Stimulated activated CD8-positive, alpha-beta memory T cell treated with anti-CD3 and anti-CD28 coated beads, Interleukin-15, amount 100 ng/mL, for 24 hours (primary cell): ENCODE results near the gene F11.
"Not testable (repeated sequence)": the region's sequence is repeated elsewhere in the genome, so short reads cannot be mapped to it uniquely, and the experiment has no call there.

Source experiments
- DNase-seq: peaks from one replicate; pipeline ENCODE4 v3.0.0-alpha.2; 2020; ENCODE audit warnings: low read depth

Gene F11

DNA sequence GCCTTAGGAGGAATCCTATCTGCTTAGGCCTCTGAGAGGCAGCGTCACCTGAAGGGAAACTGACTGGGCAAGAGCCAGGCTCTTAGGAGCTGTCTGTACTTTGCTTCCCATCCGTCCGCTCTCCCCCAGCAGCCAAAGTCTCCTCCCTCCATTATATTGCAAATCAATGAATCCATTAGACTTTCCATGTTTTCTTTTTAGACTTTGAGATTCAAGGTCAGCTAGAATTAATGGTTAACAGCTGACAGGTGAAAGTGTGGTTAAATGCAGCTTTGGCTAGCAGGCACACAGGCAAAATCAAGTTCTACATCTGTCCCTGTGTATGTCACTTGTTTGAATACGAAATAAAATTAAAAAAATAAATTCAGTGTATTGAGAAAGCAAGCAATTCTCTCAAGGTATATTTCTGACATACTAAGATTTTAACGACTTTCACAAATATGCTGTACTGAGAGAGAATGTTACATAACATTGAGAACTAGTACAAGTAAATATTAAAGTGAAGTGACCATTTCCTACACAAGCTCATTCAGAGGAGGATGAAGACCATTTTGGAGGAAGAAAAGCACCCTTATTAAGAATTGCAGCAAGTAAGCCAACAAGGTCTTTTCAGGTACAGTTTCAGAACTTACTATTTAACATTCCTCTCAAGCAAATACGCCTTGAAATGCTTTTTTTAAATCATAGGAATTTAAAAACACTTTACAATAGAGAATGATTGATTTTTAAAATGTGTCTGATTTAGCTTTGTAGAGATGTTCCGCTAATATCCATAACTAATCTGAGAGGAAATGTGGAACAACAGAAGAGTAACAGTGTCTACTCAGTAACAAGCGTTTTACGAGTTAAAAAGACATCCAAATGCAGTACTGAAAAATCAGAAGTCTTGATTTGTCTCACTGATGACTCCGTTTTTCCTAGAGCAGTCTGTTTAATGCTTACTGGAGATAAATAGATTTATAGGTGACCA is at the start of gene F11:
Gene F11, plus strand, starts transcription at position 507 of the 970 bp plus-strand sequence. CDS start 948 bp downstream, outside the sequence.
- no peak for DNase-seq

DNA sequence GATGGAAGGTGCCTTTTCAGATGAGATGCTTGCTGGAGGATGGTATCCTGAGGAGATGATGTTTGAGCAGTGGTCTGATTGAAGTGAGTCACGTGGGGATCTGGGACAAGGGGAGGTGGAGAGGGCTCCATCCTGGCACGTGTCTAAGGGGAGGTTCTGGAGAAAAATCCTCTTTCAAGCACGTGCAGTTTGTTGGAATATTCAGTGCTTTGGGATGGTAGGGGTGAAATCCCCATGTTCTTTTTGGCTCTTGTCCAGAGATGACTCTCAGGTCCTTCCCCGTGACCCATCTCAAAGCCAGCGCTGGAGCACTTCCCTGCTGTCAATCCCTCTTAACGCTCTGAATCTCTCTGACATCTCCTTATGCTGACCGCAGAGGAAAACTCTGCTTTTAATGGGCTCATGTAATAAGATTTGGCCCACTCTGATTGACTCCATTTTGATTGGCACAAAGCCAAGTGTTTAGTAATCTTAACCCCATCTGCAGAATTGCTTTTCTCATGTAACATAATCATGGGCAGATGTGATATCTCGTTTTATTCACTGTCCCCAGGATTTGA is 49.4 kb upstream of the F11 start:
- no peak for DNase-seq

- no peak for DNase-seq
These were observed 48.2 kb upstream of the F11 start for GRCh38 chr4:186217733-186218293.

GRCh38 chr4:186221624-186222023 is 44.4 kb upstream of the F11 start:
- DNase-seq = no peak

DNA sequence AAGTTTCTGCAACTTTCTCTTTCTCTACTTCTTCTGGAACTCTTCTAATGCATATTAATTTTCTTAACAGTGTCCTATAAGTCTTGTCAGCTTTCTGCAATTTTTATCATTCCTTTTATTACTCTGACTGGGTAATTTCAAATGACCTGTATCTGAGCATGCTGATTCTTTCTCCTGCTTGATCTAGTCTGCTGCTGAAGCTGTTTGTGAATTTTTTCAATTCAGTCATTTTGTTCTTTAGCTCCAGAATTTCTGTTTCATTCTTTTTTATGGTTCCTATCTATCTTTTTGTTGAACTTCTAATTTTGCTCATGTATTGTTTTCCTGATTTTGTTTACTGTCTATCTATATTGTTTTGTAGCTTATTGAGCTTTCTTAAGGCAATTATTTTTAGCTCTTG is 40.1 kb upstream of the F11 start:
- DNase-seq = no peak

- DNase-seq = no peak
These were observed 39.3 kb upstream of the F11 start for GRCh38 chr4:186226521-186227189.

DNA sequence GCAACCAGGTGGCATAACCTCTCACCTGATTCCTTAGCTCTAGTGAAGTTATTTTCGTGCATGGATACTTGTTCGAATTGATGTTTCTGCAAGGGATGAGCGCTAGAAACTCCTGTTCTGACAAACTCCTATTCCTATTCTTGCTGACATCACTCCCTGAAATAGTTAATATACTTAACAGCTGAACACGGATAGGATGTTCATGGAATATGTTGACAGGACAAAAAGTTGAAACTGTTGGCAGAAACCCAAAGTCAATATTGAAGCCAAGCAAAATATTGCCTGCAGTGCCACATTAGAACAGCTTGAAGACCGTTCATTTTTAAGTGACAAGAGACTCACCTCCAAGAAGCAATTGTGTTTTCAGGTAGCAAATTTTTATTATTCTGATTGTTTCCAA is 38.8 kb upstream of the F11 start, which contains the start of gene KLKB1:
Gene KLKB1, plus strand, starts transcription at position 287 of the 400 bp plus-strand sequence. CDS start 689 bp downstream, outside the sequence.
- no peak for DNase-seq

- DNase-seq = no peak
These were observed 38.1 kb upstream of the F11 start for GRCh38 chr4:186227744-186228513.

DNA sequence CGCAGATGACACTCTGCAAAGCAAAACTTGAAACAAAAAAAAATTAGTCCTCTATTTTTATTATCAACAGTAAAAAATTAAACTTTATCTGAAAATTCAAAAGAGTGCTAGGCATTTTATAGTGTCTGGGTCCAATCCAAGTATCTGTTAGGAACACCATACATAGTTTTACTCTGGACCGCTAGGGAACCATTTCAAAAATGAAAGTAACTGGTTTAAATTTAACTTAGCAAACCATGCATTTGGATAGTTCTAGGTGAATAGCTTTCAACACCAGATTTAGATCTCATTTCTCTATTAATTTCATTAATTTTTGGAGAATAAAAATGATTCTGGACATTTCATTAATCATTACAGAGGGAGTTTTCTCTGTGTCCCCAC is 37.5 kb upstream of the F11 start:
- no peak for DNase-seq

- DNase-seq = no peak
These were observed 31.6 kb upstream of the F11 start for GRCh38 chr4:186234367-186234766.

DNA sequence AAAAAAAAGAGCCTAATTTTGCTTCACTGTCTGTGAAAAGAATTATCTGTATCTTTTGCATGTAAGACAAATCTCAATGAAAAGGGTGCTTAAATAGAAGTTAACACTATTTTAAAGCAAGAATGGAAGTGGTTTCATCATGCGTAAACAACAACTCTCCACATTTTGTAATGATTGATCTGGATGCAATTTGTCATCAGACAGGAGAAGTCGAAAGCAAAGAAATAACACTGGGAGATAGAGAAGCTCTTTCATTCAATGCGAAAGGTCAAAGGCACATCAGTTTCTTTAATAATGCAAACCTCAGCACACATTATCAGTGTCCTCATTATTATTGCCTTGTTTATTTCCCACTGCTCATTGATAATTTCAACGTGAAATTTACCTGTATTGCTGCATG is 29.9 kb upstream of the F11 start:
- DNase-seq = no peak

- DNase-seq = no peak
These were observed 25.5 kb upstream of the F11 start for GRCh38 chr4:186240452-186240847.

GRCh38 chr4:186240848-186241491 is 25.0 kb upstream of the F11 start:
- no peak for DNase-seq

DNA sequence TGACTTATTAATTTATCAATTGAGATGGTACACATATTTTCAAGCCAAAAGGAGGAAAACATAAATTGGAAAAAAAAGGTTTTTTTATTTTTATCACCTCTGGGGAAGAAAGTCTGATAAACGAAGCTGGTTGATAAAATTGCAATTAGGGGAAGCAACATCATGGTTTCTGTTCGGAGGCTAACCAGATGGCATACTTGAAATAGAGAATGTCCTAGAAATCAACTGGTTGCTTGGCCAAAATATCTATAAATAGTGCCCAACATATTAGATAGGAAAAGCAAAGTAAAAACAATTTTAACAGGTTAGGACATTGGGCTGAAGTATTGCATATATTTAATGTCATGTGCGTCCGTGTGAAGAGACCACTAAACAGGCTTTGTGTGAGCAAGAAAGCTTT is 24.4 kb upstream of the F11 start:
- no peak for DNase-seq

DNA sequence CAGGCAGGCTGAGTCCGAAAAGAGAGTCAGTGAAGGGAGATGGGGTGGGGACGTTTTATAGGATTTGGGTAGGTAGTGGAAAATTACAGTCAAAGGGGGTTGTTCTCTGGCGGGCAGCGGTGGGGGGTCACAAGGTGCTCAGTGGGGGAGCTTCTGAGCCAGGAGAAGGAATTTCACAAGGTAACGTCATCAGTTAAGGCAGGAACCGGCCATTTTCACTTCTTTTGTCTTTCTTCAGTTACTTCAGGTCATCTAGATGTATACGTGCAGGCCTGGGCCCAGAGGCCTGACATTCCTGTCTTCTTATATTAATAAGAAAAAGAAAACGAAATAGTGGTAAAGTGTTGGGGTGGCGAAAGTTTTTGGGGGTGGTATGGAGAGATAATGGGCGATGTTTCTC is 24.0 kb upstream of the F11 start:
- not testable (repeated sequence) for DNase-seq

DNA sequence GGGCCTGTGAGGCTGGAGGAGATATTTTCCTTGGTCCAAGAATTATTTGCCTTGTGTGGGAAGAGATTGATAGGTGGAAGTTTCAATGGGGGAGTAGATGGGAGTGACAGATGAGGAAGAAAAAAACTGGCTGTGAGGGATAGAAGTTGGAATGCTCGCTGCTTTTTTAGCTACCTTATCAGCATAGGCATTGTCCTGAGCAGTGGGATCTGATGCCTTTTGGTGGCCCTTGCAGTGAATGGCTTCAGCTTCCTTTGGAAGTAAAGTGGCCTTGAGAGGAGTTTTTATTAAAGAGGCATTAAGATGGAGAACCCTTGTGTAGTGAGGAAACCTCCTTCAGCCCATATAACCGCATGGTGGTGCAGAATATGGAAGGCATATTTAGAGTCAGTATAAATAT is 22.7 kb upstream of the F11 start:
- no peak for DNase-seq

DNA sequence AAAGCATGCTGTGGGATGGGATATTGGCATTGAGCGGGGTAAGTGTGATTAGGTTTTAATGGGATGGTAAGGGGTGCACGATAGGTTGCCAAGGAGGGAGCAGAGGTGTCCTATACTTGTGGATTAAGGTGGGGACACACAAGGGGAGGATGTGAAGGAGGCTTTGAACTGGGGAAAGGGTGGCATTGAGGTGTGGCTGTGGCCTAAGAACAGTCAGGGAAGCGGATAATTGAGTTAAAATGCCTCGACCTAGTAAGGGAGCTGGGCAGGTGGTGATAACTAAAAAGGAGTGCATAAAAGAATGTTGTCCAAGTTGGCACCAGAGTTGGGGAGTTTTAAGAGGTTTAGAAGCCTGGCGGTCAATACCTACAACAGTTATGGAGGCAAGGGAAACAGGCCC is 21.2 kb upstream of the F11 start:
- DNase-seq = no peak

DNA sequence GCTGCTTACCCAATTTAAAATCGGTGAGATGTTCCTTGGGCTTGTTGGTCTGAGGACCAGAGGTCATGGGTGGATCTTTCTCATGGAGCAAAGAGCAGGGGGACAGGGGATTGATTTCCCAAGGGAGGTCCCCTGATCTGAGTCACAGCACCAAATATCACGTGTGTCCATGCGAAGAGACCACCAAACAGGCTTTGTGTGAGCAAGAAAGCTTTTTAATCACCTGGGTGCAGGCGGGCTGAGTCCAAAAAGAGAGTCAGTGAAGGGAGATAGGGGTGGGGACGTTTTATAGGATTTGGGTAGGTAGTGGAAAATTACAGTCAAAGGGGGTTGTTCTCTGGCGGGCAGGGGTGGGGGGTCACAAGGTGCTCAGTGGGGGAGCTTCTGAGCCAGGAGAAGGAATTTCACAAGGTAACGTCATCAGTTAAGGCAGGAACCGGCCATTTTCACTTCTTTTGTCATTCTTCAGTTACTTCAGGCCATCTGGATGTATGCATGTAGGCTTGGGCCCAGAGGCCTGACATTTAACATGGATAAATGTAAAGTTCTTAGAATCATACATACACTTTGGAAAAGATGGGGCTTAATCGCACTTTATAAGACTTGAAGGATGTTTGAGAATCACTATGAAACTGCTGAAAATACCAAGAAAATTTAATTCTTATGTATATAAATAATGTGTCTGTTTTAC is 18.8 kb upstream of the F11 start:
- DNase-seq = not testable (repeated sequence)

- DNase-seq = no peak
These were observed 17.3 kb upstream of the F11 start for GRCh38 chr4:186248643-186249042.
